HG03175 (cell line): Measurements from ENCODE around the gene ALDH7A1.
A peak's percentile ranks its signal among the peaks of the same experiment; 100 is the strongest.
"Not testable (repeated sequence)": the region's sequence is repeated elsewhere in the genome, so short reads cannot be mapped to it uniquely, and the experiment has no call there.

ENCODE experiments used
- ATAC-seq: cut with Tn5 transposase; IDR thresholded peaks from one replicate; pipeline ENCODE4 v1.9.1; 2021; ENCODE audit warnings: mild to moderate bottlenecking, moderate library complexity; ENCODE audit not compliant: unreplicated experiment

Gene ALDH7A1

GRCh38 chr5:126595486-126596083 lies 566 bp upstream of the ALDH7A1 start:
- peak; percentile 8 for ATAC-seq

- ATAC-seq = no peak
Measured at GRCh38 chr5:126591549-126591948, 3.5 kb downstream of the ALDH7A1 start.

GRCh38 chr5:126589536-126590297 lies 5.3 kb downstream of the ALDH7A1 start:
- ATAC-seq = no peak

- no peak for ATAC-seq
Measured at GRCh38 chr5:126587551-126588390, 7.2 kb downstream of the ALDH7A1 start.

GRCh38 chr5:126583761-126584160 lies 11.3 kb downstream of the ALDH7A1 start:
- ATAC-seq = no peak

- ATAC-seq = no peak
Measured at GRCh38 chr5:126579716-126580115, 15.3 kb downstream of the ALDH7A1 start.

GRCh38 chr5:126577415-126577814 lies 17.6 kb downstream of the ALDH7A1 start:
- no peak for ATAC-seq

- ATAC-seq = no peak
Measured at GRCh38 chr5:126576974-126577373, 18.0 kb downstream of the ALDH7A1 start.

GRCh38 chr5:126575644-126576043 lies 19.4 kb downstream of the ALDH7A1 start:
- ATAC-seq = no peak

- no peak for ATAC-seq
Measured at GRCh38 chr5:126568206-126568755, 26.7 kb downstream of the ALDH7A1 start.

- peak; percentile 70 for ATAC-seq
Measured at GRCh38 chr5:126562823-126563222, 32.2 kb downstream of the ALDH7A1 start.

- ATAC-seq = no peak
Measured at GRCh38 chr5:126561908-126562307, 33.1 kb downstream of the ALDH7A1 start.

- not testable (repeated sequence) for ATAC-seq
Measured at GRCh38 chr5:126555101-126555500, 39.9 kb downstream of the ALDH7A1 start.

GRCh38 chr5:126552614-126553013 lies 42.4 kb downstream of the ALDH7A1 start:
- no peak for ATAC-seq

GRCh38 chr5:126544087-126544740 lies 50.8 kb downstream of the ALDH7A1 start:
- no peak for ATAC-seq

- no peak for ATAC-seq
Measured at GRCh38 chr5:126543660-126544059, 51.4 kb downstream of the ALDH7A1 start.

- ATAC-seq = no peak
Measured at GRCh38 chr5:126543009-126543408, 52.0 kb downstream of the ALDH7A1 start.

- no peak for ATAC-seq
Measured at GRCh38 chr5:126542441-126542840, 52.6 kb downstream of the ALDH7A1 start.

- no peak for ATAC-seq
Measured at GRCh38 chr5:126540631-126541030, 54.4 kb downstream of the ALDH7A1 start.

- ATAC-seq = no peak
Measured at GRCh38 chr5:126538579-126538978, 56.4 kb downstream of the ALDH7A1 start.

- no peak for ATAC-seq
Measured at GRCh38 chr5:126536874-126537273, 58.1 kb downstream of the ALDH7A1 start.
